Measurements from ENCODE around the gene SLC6A13.

DNA sequence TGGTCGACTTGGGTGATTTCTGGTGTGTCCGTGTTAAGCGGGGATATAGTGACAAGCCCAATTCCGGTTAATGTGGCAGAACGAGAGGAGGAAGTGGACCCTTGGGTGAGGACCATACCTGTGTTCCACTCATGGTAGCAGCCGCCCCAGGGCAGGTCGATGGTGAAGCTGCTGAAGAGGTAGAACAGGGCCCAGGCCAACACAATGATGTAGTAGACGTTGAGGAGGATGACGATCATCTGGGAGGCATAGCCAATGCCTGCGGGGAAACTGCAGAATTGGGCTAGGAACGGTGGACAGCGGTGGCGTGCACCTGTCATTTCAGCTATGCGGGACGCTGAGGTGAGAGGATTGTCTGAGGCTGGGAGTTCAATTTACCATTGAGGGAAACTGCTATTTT lies 20.1 kb downstream of the SLC6A13 start:
- TF ChIP-seq, protein P1, sequence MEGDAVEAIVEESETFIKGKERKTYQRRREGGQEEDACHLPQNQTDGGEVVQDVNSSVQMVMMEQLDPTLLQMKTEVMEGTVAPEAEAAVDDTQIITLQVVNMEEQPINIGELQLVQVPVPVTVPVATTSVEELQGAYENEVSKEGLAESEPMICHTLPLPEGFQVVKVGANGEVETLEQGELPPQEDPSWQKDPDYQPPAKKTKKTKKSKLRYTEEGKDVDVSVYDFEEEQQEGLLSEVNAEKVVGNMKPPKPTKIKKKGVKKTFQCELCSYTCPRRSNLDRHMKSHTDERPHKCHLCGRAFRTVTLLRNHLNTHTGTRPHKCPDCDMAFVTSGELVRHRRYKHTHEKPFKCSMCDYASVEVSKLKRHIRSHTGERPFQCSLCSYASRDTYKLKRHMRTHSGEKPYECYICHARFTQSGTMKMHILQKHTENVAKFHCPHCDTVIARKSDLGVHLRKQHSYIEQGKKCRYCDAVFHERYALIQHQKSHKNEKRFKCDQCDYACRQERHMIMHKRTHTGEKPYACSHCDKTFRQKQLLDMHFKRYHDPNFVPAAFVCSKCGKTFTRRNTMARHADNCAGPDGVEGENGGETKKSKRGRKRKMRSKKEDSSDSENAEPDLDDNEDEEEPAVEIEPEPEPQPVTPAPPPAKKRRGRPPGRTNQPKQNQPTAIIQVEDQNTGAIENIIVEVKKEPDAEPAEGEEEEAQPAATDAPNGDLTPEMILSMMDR (IDR thresholded peaks at IDR 0.05) = no peak
- TF ChIP-seq POLR2A (IDR thresholded peaks at IDR 0.05) = no peak
